Endothelial cell of umbilical vein (primary cell): ENCODE measurements around the gene TMEM45B. TPM values are rescaled to one million over a fixed set of nuclear protein-coding genes. Genes with fewer than 3 reads are reported as not detected.

Experiments
- BruUV-seq: library from RNA; stranded (reverse); fragments of 400-500 nt; replicated peaks from 2 replicates; lab custom pipeline; 2021; lab: Mats Ljungman, UMichigan
- CTCF ChIA-PET: fragments of 300-600, 350-600 bp; sonication (Branson Sonifier 250); formaldehyde crosslinking; loops from one replicate; lab custom pipeline; 2021; ENCODE audit warnings: antibody characterized with exemption, inconsistent platforms; lab: Charles Lee
- POLR2A ChIA-PET: fragments of 300-600, 350-600 bp; sonication (Branson Sonifier 250); formaldehyde crosslinking; loops from one replicate; lab custom pipeline; 2021; ENCODE audit warnings: antibody characterized with exemption, inconsistent platforms; lab: Charles Lee
- DNase-seq: peaks from one replicate; pipeline ENCODE4 v3.0.0-alpha.2; 2011; ENCODE audit warnings: low read depth, low spot score
- FAIRE-seq: peaks from 2 replicates; lab custom pipeline; 2011; peaks lifted over from hg19 to GRCh38; lab: Jason Lieb, UNC
- H2AFZ ChIP-seq: 2 replicates; pipeline ENCODE4 v1.6.0; 2012; ENCODE audit warnings: low read depth, low read length, control low read depth, inconsistent platforms
- H3K27ac ChIP-seq: 2 replicates; pipeline ENCODE4 v1.5.1; 2011; ENCODE audit warnings: low read depth, mild to moderate bottlenecking, control low read depth, low read length, moderate library complexity; ENCODE audit not compliant: insufficient read depth
- H3K27me3 ChIP-seq, 2 experiments: 2 replicates each; pipeline versions ENCODE4 v1.6.0 to v1.6.1; 2011; ENCODE audit warnings: low read length in 2 of 2, mixed read lengths in 1 of 2; ENCODE audit not compliant: control insufficient read depth in 2 of 2, insufficient read depth in 2 of 2
- H3K36me3 ChIP-seq, 2 experiments: 2 replicates in 1 of 2; 3 replicates in 1 of 2; pipeline ENCODE4 v1.5.1; 2011; ENCODE audit warnings: low read length in 2 of 2, mild to moderate bottlenecking in 1 of 2, moderate library complexity in 1 of 2; ENCODE audit not compliant: control insufficient read depth in 2 of 2, insufficient read depth in 2 of 2; ENCODE audit errors: extremely low read depth in 1 of 2
- H3K4me1 ChIP-seq: 3 replicates; pipeline ENCODE4 v1.5.1; 2011; ENCODE audit warnings: mild to moderate bottlenecking, low read length; ENCODE audit not compliant: control insufficient read depth, insufficient read depth; ENCODE audit errors: extremely low read depth
- H3K4me2 ChIP-seq: 2 replicates; pipeline ENCODE4 v1.6.1; 2011; ENCODE audit warnings: low read length, control low read depth, mixed read lengths; ENCODE audit not compliant: insufficient read depth
- H3K4me3 ChIP-seq, 3 experiments: fragments of 200-600 bp in 1 of 3; sonication (generic), shearing (Covaris generic) in 1 of 3; replicated peaks in 1 of 3; 2 replicates each; pipeline ENCODE4 v1.5.1; 2011 to 2016; ENCODE audit warnings: control low read depth in 3 of 3, low read length in 3 of 3, mild to moderate bottlenecking in 2 of 3, inconsistent platforms in 1 of 3, low read depth in 1 of 3, moderate library complexity in 1 of 3; ENCODE audit not compliant: insufficient read depth in 1 of 3
- H3K79me2 ChIP-seq: 2 replicates; pipeline ENCODE4 v1.6.0; 2012; ENCODE audit warnings: low read length, inconsistent platforms; ENCODE audit not compliant: control insufficient read depth, insufficient read depth
- H3K9ac ChIP-seq: replicated peaks from 2 replicates; pipeline ENCODE3; 2011; ENCODE audit warnings: low read length, control low read depth; ENCODE audit not compliant: insufficient read depth; ENCODE audit errors: extremely low read depth
- H3K9me1 ChIP-seq: replicated peaks from 3 replicates; pipeline ENCODE4 v1.6.0; 2011; ENCODE audit warnings: mild to moderate bottlenecking, low read length; ENCODE audit not compliant: control insufficient read depth, insufficient read depth; ENCODE audit errors: extremely low read depth
- H3K9me3 ChIP-seq: replicated peaks from 2 replicates; pipeline ENCODE4 v1.5.1; 2012; ENCODE audit warnings: low read length, inconsistent platforms; ENCODE audit not compliant: control insufficient read depth, insufficient read depth
- H4K20me1 ChIP-seq: replicated peaks from 2 replicates; pipeline ENCODE3; 2011; ENCODE audit warnings: mild to moderate bottlenecking, low read length; ENCODE audit not compliant: control insufficient read depth, insufficient read depth; ENCODE audit errors: extremely low read depth
- EZH2 ChIP-seq: IDR thresholded peaks from 2 replicates; pipeline ENCODE4 v1.6.1; 2012; ENCODE audit warnings: borderline replicate concordance, low read depth, mild to moderate bottlenecking, moderate library complexity, low read length, inconsistent platforms; ENCODE audit not compliant: severe bottlenecking
- FOS ChIP-seq: IDR thresholded peaks from 2 replicates; pipeline ENCODE4 v1.6.1; 2011; ENCODE audit warnings: mild to moderate bottlenecking, low read length, moderate library complexity, borderline replicate concordance; ENCODE audit not compliant: insufficient read depth
- GATA2 ChIP-seq: IDR thresholded peaks from 2 replicates; pipeline ENCODE4 v1.7.0; 2011; ENCODE audit warnings: low read depth, mild to moderate bottlenecking, moderate library complexity, mixed read lengths, low read length; ENCODE audit not compliant: insufficient read length, insufficient read depth
- JUN ChIP-seq: IDR thresholded peaks from 2 replicates; pipeline ENCODE4 v1.6.1; 2011; ENCODE audit warnings: borderline replicate concordance, low read depth; ENCODE audit not compliant: insufficient read length, insufficient read depth
- MYC ChIP-seq: IDR thresholded peaks from one replicate; pipeline ENCODE4 v1.6.1; 2011; ENCODE audit warnings: mild to moderate bottlenecking, low read depth, low read length
- POLR2A ChIP-seq: IDR thresholded peaks from 2 replicates; pipeline ENCODE4 v1.6.1; 2012; ENCODE audit warnings: low read depth, mild to moderate bottlenecking, control low read depth, low read length
- POLR2AphosphoS5 ChIP-seq: IDR thresholded peaks from 2 replicates; pipeline ENCODE4 v1.6.1; 2012; ENCODE audit warnings: low read depth, mild to moderate bottlenecking, control low read depth, low read length, moderate library complexity; ENCODE audit not compliant: insufficient read depth
- dilution Hi-C: fragments of 300-500 bp; cut with MboI; formaldehyde crosslinking; loops from one replicate; pipeline ENCODE4 v1.15.0; 2019; ENCODE audit warnings: low sequenced_read_pairs; ENCODE audit not compliant: extremely low pct_ligation_motif_present
- intact Hi-C: fragments of 100-400 bp; cut with micrococcal nuclease; formaldehyde crosslinking; loops from one replicate; pipeline ENCODE4 v1.10.0; 2022
- polyA plus RNA-seq, 4 experiments: library from polyadenylated mRNA; depleted of rRNA in 3 of 4; stranded (reverse) in 3 of 4; unstranded in 1 of 4; fragments of >200 nt; gene quantifications; 2 replicates each; pipeline versions ENCODE4 v1.2.1 to v1.2.3, GENCODE V29; 2011 to 2012; ENCODE audit warnings: missing spikeins in 1 of 4
- small RNA-seq: library from RNA; depleted of rRNA; stranded (forward); fragments of <200 nt; gene quantifications from one replicate; pipeline ENCODE3, GENCODE V24; 2012; ENCODE audit warnings: low replicate concordance, low read depth; ENCODE audit not compliant: insufficient read depth, insufficient read length
- total RNA-seq: library from RNA; stranded (reverse); gene quantifications from 2 replicates; pipeline ENCODE4 v1.2.3, GENCODE V29; 2021
- TF ChIP-seq, protein P1 (sequence below), 2 donors: IDR thresholded peaks; 1 replicate in 1 of 2; 2 replicates in 1 of 2; pipeline ENCODE4 v1.5.1; 2011; ENCODE audit warnings: low read length in 2 of 2, mild to moderate bottlenecking in 2 of 2, moderate library complexity in 2 of 2, control low read depth in 1 of 2, inconsistent platforms in 1 of 2, low read depth in 1 of 2; ENCODE audit not compliant: insufficient read depth in 1 of 2; ENCODE audit errors: extremely low read depth in 1 of 2
- TF ChIP-seq, protein P2 (sequence below): IDR thresholded peaks from 2 replicates; pipeline ENCODE4 v1.6.1; 2011; ENCODE audit not compliant: insufficient read depth, insufficient read length

The TMEM45B gene
- total and polyA plus RNA-seq, 2 donors (not counting 3 experiments of a cell fraction or from before 2014, with no cell fraction given) = 0.08 TPM; not detected in 1

DNA sequence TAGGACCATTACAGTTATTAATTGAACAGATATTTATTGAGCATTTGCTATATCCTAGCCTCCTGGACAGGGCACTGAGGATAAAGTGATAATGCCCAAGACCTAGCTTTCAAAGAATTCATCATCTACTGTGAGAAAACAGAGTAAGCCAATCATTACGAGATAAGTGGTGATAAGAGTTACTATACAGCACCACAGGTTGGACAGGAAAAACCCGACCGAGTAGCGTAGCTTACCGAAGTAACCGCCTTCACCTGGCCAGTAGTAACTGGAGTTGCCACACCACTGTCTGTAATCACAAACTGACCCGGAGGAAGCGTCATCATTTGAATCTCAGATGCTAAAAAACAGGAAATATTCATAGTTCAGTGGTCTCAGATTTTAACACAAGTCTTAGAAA is 89.8 kb downstream of the TMEM45B start:
- Histone ChIP-seq H4K20me1 (no peaks in the 10 kb centered on the region), H3K9ac (no peak overlapping the region), H3K4me1 (no peaks in the 10 kb centered on the region), H2AFZ (no peak overlapping the region), H3K4me3 (no peak overlapping the region), H3K36me3 (peaks cover 5 to 7% of the 10 kb centered on the region in 2 experiments), H3K9me1 (no peaks in the 10 kb centered on the region), H3K79me2 (no peaks in the 10 kb centered on the region), H3K27ac (no peak overlapping the region), H3K9me3 (no peaks in the 10 kb centered on the region), H3K27me3 (no peaks in the 10 kb centered on the region), H3K4me2 (no peak overlapping the region)
- intact Hi-C loops = no loop called here
- TF ChIP-seq GATA2 (no peak), POLR2A (no peak), JUN (no peak), MYC (no peak), EZH2 (no peak), POLR2AphosphoS5 (no peak), FOS (no peak)
- TF ChIP-seq, protein P1, sequence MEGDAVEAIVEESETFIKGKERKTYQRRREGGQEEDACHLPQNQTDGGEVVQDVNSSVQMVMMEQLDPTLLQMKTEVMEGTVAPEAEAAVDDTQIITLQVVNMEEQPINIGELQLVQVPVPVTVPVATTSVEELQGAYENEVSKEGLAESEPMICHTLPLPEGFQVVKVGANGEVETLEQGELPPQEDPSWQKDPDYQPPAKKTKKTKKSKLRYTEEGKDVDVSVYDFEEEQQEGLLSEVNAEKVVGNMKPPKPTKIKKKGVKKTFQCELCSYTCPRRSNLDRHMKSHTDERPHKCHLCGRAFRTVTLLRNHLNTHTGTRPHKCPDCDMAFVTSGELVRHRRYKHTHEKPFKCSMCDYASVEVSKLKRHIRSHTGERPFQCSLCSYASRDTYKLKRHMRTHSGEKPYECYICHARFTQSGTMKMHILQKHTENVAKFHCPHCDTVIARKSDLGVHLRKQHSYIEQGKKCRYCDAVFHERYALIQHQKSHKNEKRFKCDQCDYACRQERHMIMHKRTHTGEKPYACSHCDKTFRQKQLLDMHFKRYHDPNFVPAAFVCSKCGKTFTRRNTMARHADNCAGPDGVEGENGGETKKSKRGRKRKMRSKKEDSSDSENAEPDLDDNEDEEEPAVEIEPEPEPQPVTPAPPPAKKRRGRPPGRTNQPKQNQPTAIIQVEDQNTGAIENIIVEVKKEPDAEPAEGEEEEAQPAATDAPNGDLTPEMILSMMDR (IDR thresholded peaks at IDR 0.05; ENCODE audit: extremely low read depth in 1 of 2, insufficient read depth in 1 of 2, low read depth in 1 of 2, low read length in 2 of 2) = no peak
- TF ChIP-seq, protein P2, sequence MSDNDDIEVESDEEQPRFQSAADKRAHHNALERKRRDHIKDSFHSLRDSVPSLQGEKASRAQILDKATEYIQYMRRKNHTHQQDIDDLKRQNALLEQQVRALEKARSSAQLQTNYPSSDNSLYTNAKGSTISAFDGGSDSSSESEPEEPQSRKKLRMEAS = no peak
- ChIA-PET CTCF (no interaction called here), POLR2A (no interaction called here)
- FAIRE-seq (no peak), DNase-seq (no peak)
- BruUV-seq = no TSS peak
- dilution Hi-C loops = no loop called here

Small RNA genes within 50 kb of the gene (small RNA-seq; reads per million reads assigned to genes)
- not detected for gene AP003327.1

Other genes starting within 250 kb of the TMEM45B start
- gene NFRKB, start 79.7 kb downstream of the TMEM45B start, total RNA-seq = 30.1 and 30.6 TPM in 2 replicates
- 20.0 and 21.7 TPM in 2 replicates for gene NFRKB, start 79.7 kb downstream of the TMEM45B start, polyA plus RNA-seq
- 10.2 and 13.0 TPM in 2 replicates for gene PRDM10, start 187.0 kb downstream of the TMEM45B start, total RNA-seq
- gene PRDM10, start 187.0 kb downstream of the TMEM45B start, polyA plus RNA-seq = 9.6 TPM in 2 replicates